Left colon (tissue), 2 donors: ENCODE data around the gene CHD8. TPM values are rescaled to one million over a fixed set of nuclear protein-coding genes. Genes with fewer than 3 reads are reported as not detected.
"Not testable (repeated sequence)": the region's sequence is repeated elsewhere in the genome, so short reads cannot be mapped to it uniquely, and the experiment has no call there.

Experiments used
- ATAC-seq: fragments of 200-7000 bp; cut with Tn5 transposase; one replicate; pipeline ENCODE4 v1.9.1; 2020; ENCODE audit warnings: mild to moderate bottlenecking, moderate library complexity
- DNase-seq, 2 donors: peaks; one replicate each; pipeline ENCODE4 v3.0.0-alpha.2; 2020
- intact Hi-C, 2 donors: fragments of 100-400 bp; cut with DNase I in 1 of 2; cut with micrococcal nuclease in 1 of 2; formaldehyde crosslinking; loops; one replicate each; pipeline versions ENCODE4 v1.11.2 to v1.14.0; 2022; cut with DNase I, micrococcal nuclease
- long read RNA-seq: library from polyadenylated mRNA; unstranded; transcript quantifications from one replicate; pipeline ENCODE4 v2.0.0, GENCODE V29; 2021
- total RNA-seq, 2 donors: library from RNA; stranded (reverse); fragmentation: NEBNext Ultra II Directional; extraction: Animal tissue kit (Norgen Biotek cat#: 25700); gene quantifications; one replicate each; pipeline ENCODE4 v1.2.1, GENCODE V29; 2021
- donor health status: DM: no; HTN: no; CAD: no.
- donor health status: DM: yes; HTN: yes; CAD: no.

Gene CHD8
- 10 to 100 TPM; 58.5 to 59.0 TPM for total RNA-seq
- long read RNA-seq, partial matches to known transcripts = 15 of 15 reads
- long read RNA-seq, other reads (novel, unspliced or antisense) = 0 of 15 reads

GRCh38 chr14:21455912-21456667 lies at the start of gene CHD8:
CHD8 (minus strand) TSS chr14:21456123; CDS start chr14:21431643, 24,480 bp downstream.
- intact Hi-C loops = no loop called here
- DNase-seq (peak; percentile 99 to 100), ATAC-seq (peak; percentile 96)

- no peak for DNase-seq
- no peak for ATAC-seq
- intact Hi-C loops = no loop called here
Observed at GRCh38 chr14:21505012-21505553, 49.2 kb upstream of the CHD8 start.

GRCh38 chr14:21503376-21503775 lies 47.5 kb upstream of the CHD8 start:
- DNase-seq (no peak), ATAC-seq (no peak)
- intact Hi-C loops = no loop called here

GRCh38 chr14:21501568-21501967 lies 45.6 kb upstream of the CHD8 start:
- no peak for ATAC-seq
- intact Hi-C loops = no loop called here

GRCh38 chr14:21498540-21499526 lies 42.9 kb upstream of the CHD8 start:
- intact Hi-C loops = no loop called here
- DNase-seq = no peak
- peak; percentile 63 for ATAC-seq

More at GRCh38 chr14:21501568-21501967, 45.6 kb upstream of the CHD8 start:
- no peak for DNase-seq

GRCh38 chr14:21496453-21496852 lies 40.5 kb upstream of the CHD8 start:
- intact Hi-C loops = no loop called here
- DNase-seq (no peak), ATAC-seq (no peak)

- no peak for ATAC-seq
- intact Hi-C loops = no loop called here
- no peak for DNase-seq
Observed at GRCh38 chr14:21494902-21495762, 39.2 kb upstream of the CHD8 start.

- no peak for DNase-seq
- ATAC-seq = no peak
- intact Hi-C loops = no loop called here
Observed at GRCh38 chr14:21486640-21487087, 30.7 kb upstream of the CHD8 start.

GRCh38 chr14:21476925-21477681 lies 21.2 kb upstream of the CHD8 start, which contains the start of the genes RAB2B and TOX4:
RAB2B (minus strand) TSS chr14:21476959; CDS start chr14:21476872, 87 bp downstream.
TOX4 (plus strand) TSS chr14:21477195; CDS start chr14:21477279, 84 bp downstream.
- intact Hi-C loops = no loop called here
- DNase-seq = peak; percentile 94 to 97
- ATAC-seq = peak; percentile 91

- intact Hi-C loops = no loop called here
- peak; percentile 86 for ATAC-seq
Observed at GRCh38 chr14:21476523-21476924, 20.6 kb upstream of the CHD8 start.

GRCh38 chr14:21475767-21476522 lies 20.0 kb upstream of the CHD8 start:
- intact Hi-C loops = no loop called here
- ATAC-seq (peak; percentile 45), DNase-seq (no peak)

More at GRCh38 chr14:21476523-21476924, 20.6 kb upstream of the CHD8 start:
- DNase-seq = peak; percentile 90 to 96

GRCh38 chr14:21467616-21468015 lies 11.7 kb upstream of the CHD8 start:
- no peak for DNase-seq
- ATAC-seq = no peak
- intact Hi-C loops = no loop called here

GRCh38 chr14:21455592-21455911 lies 371 bp downstream of the CHD8 start:
- ATAC-seq = peak; percentile 51
- intact Hi-C loops = no loop called here

GRCh38 chr14:21454843-21455544 lies 929 bp downstream of the CHD8 start:
- peak; percentile 6 for ATAC-seq
- no peak for DNase-seq
- intact Hi-C loops = no loop called here

More at GRCh38 chr14:21455592-21455911, 371 bp downstream of the CHD8 start:
- DNase-seq = no peak

- intact Hi-C loops = no loop called here
- ATAC-seq (no peak), DNase-seq (no peak)
Observed at GRCh38 chr14:21449899-21450216, 6.1 kb downstream of the CHD8 start.

- intact Hi-C loops, DNase-seq, ATAC-seq: not testable (repeated sequence)
Observed at GRCh38 chr14:21442657-21443056, 13.3 kb downstream of the CHD8 start.
